T47D (cell line): Measurements from ENCODE around the gene PTTG1IP.
A peak's percentile ranks its signal among the peaks of the same experiment; 100 is the strongest.

Source experiments
- DNase-seq, 2 experiments: peaks; one replicate each; pipeline versions ENCODE4 v3.0.0 to v3.0.0-alpha.2; 2011 to 2012; ENCODE audit warnings: low read depth in 1 of 2, low spot score in 1 of 2
- JUND ChIP-seq: IDR thresholded peaks from 2 replicates; pipeline ENCODE4 v1.6.1; 2012; ENCODE audit warnings: low read depth
- in situ Hi-C: cut with HindIII; loops from 2 replicates; pipeline ENCODE4 v1.10.0; 2016; ENCODE audit warnings: low sequenced_read_pairs, low pct_unique_long_range_greater_than_20kb

PTTG1IP gene

GRCh38 chr21:44905016-44905727 is 31.7 kb upstream of the PTTG1IP start:
- no peak for TF ChIP-seq JUND
- in situ Hi-C loops = no loop called here
- no peak for DNase-seq

GRCh38 chr21:44904141-44904923 is 30.8 kb upstream of the PTTG1IP start:
- no peak for DNase-seq
- in situ Hi-C loops = no loop called here
- no peak for TF ChIP-seq JUND

GRCh38 chr21:44903689-44904088 is 30.2 kb upstream of the PTTG1IP start:
- in situ Hi-C loops = no loop called here
- TF ChIP-seq JUND = no peak
- no peak for DNase-seq

GRCh38 chr21:44903050-44903685 is 29.7 kb upstream of the PTTG1IP start:
- no peak for DNase-seq
- in situ Hi-C loops = no loop called here
- no peak for TF ChIP-seq JUND

- TF ChIP-seq JUND = no peak
- in situ Hi-C loops = no loop called here
- DNase-seq = no peak
These were observed 29.0 kb upstream of the PTTG1IP start for GRCh38 chr21:44902268-44903049.

GRCh38 chr21:44901391-44902074 is 28.0 kb upstream of the PTTG1IP start:
- in situ Hi-C loops = no loop called here
- no peak for TF ChIP-seq JUND
- peak in 1 of 2 experiments; percentile 54 for DNase-seq

DNA sequence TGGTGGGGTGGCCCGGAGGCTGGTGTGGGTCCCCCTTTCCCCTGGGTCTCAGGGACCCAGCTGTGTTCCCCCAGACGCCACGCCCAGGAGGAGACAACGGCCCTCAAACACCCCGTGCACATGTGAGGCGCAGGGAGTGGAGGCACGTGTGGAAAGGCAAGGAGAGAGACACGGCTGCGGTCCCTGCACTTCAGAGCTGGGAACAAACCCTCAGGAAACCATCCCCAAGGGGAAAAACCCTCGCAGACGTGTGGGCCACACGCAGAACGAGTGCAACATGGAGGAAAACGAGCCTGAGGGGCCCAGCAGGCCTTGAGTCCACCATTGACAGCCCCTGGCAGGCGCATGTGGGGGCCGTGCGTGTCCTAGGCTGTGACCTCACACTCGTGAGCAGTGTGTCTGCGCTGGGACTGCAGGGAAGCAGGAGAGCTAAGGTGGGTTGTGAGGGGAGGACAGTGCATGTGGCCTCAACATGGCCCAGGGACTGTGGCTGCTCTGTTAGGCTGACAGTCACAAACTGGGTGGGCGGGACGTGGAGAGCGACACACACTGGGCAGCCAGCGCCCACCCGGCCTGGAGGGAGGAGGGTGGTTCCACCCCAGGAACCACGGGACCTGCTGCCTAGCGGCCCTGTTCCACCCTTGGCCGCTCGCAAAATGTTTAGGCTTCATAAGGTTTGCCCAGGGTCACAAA is 27.2 kb upstream of the PTTG1IP start:
- TF ChIP-seq JUND = no peak
- DNase-seq = no peak
- in situ Hi-C loops = no loop called here

- in situ Hi-C loops = no loop called here
- no peak for TF ChIP-seq JUND
These were observed 26.5 kb upstream of the PTTG1IP start for GRCh38 chr21:44899768-44900558.

GRCh38 chr21:44898851-44899767 is 25.6 kb upstream of the PTTG1IP start:
- no peak for TF ChIP-seq JUND
- in situ Hi-C loops = no loop called here

More at GRCh38 chr21:44899768-44900558, 26.5 kb upstream of the PTTG1IP start:
- no peak for DNase-seq

DNA sequence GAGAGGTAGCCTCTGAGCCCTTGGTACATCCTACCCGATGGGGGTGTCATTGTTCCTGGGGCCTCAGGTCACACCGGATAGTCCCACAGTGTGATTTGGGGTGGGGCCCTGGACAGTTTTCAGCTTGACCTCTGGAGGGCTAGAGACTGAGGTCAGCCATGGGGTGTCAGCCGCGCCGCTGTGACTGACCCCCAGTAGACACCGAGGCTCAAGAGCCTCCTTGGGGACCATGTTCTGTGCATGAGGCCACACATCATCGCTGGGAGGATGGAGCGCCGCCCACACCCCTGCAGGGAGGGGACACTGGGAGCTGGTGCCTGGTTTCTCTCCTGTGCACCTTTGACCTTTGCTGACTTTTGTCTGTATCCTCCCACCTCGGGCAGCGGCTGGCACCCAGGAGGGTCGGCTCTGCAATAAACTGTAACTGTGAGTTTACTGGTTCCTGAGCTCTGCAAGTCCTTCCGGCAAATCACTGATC is 24.6 kb upstream of the PTTG1IP start:
- no peak for TF ChIP-seq JUND
- no peak for DNase-seq
- in situ Hi-C loops = no loop called here

More at GRCh38 chr21:44898851-44899767, 25.6 kb upstream of the PTTG1IP start:
- no peak for DNase-seq
